Keratinocyte (primary cell): ENCODE measurements around the gene COTL1.

Source experiments
- CTCF ChIP-seq, 3 experiments: IDR thresholded peaks in 1 of 3; conservative IDR thresholded peaks in 1 of 3; optimal IDR thresholded peaks in 1 of 3; 2 replicates in 2 of 3; 3 replicates in 1 of 3; pipeline versions ENCODE3 to v1.5.1; 2011; ENCODE audit warnings: low read length in 3 of 3, mild to moderate bottlenecking in 3 of 3, moderate library complexity in 2 of 3, control low read depth in 1 of 3, inconsistent platforms in 1 of 3; ENCODE audit not compliant: insufficient read depth in 2 of 3; ENCODE audit errors: extremely low read depth in 1 of 3
- EZH2 ChIP-seq: IDR thresholded peaks from one replicate; pipeline ENCODE4 v1.6.1; 2012; ENCODE audit warnings: inconsistent platforms, mild to moderate bottlenecking, low read length, moderate library complexity

GRCh38 chr16:84603140-84603816, 14.6 kb downstream of the COTL1 start:
- TF ChIP-seq CTCF (optimal IDR thresholded peaks at IDR 0.05 in 1 of 3, IDR thresholded peaks at IDR 0.05 in 1 of 3, conservative IDR thresholded peaks at IDR 0.05 in 1 of 3; ENCODE audit: extremely low read depth in 1 of 3, insufficient read depth in 2 of 3, low read length in 3 of 3), result no peak
- no peak for TF ChIP-seq EZH2
